Brain microvascular endothelial cell (primary cell): Measurements from ENCODE around the gene LYZ.

Source experiments
- DNase-seq: peaks from one replicate; pipeline ENCODE4 v3.0.0-alpha.2; 2020
- H3K27ac ChIP-seq: fragments of 250-450 bp; sonication (Bioruptor Pico); 2 replicates; pipeline ENCODE4 v1.5.1; 2020; ENCODE audit warnings: mild to moderate bottlenecking, moderate library complexity
- H3K27me3 ChIP-seq: fragments of 250-450 bp; sonication (Bioruptor Pico); replicated peaks from 2 replicates; pipeline ENCODE4 v1.5.1; 2020; ENCODE audit warnings: mild to moderate bottlenecking
- H3K36me3 ChIP-seq: fragments of 250-450 bp; sonication (Bioruptor Pico); replicated peaks from 2 replicates; pipeline ENCODE4 v1.5.1; 2020; ENCODE audit warnings: mild to moderate bottlenecking
- H3K4me3 ChIP-seq: 2 replicates; pipeline ENCODE4 v1.5.1; 2011; ENCODE audit warnings: low read depth, mild to moderate bottlenecking, control low read depth, low read length, moderate library complexity
- in situ Hi-C: cut with HindIII; loops from 2 replicates; pipeline ENCODE4 v1.10.0; 2017; ENCODE audit warnings: low sequenced_read_pairs, low pct_ligation_motif_present
- TF ChIP-seq, protein P1 (sequence below): IDR thresholded peaks from 2 replicates; pipeline ENCODE4 v1.5.1; 2011; ENCODE audit warnings: low read depth, mild to moderate bottlenecking, moderate library complexity, low read length, control low read depth, inconsistent platforms; ENCODE audit errors: missing control alignments

The LYZ gene

DNA sequence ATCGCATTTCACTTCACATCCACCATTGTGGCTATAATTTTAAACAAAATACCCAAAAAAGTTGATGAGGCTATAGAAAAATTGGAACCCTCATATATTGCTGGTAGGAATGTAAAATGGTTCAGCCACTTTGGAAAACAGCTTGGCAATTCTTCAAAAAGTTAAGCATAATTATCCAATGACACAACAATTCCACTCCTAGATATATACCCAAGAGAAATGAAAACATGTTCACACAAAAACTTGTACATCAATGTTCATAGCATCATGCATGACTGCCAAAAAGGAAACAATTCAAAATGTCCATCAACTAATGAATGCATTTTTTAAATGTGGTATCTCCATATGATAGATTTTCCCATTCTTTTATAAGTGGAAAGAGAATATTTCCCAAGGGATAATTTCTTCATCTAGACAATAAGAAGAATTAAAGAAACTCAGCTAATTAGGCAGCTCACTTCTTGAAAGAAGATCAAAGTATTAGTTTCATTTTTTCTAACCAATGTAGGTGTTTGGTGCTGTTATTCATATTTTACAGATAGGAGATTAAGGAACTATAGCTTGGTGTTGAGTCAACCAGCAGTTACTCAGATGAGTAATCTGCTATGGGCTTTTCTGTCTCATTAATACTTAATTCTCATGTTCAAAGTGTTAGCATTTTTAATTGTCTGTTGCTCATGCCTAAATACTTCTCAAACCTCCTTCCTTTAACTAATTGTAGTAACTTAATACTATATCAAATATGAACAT, 44.2 kb downstream of the LYZ start:
- no peak overlapping the region for H3K27ac ChIP-seq
- no peak for DNase-seq
- no peak overlapping the region for H3K4me3 ChIP-seq
- H3K27me3 ChIP-seq, result no peaks in the 10 kb centered on the region
- H3K36me3 ChIP-seq, result no peaks in the 10 kb centered on the region
- in situ Hi-C loops, result no loop called here
- TF ChIP-seq, protein P1, sequence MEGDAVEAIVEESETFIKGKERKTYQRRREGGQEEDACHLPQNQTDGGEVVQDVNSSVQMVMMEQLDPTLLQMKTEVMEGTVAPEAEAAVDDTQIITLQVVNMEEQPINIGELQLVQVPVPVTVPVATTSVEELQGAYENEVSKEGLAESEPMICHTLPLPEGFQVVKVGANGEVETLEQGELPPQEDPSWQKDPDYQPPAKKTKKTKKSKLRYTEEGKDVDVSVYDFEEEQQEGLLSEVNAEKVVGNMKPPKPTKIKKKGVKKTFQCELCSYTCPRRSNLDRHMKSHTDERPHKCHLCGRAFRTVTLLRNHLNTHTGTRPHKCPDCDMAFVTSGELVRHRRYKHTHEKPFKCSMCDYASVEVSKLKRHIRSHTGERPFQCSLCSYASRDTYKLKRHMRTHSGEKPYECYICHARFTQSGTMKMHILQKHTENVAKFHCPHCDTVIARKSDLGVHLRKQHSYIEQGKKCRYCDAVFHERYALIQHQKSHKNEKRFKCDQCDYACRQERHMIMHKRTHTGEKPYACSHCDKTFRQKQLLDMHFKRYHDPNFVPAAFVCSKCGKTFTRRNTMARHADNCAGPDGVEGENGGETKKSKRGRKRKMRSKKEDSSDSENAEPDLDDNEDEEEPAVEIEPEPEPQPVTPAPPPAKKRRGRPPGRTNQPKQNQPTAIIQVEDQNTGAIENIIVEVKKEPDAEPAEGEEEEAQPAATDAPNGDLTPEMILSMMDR, result no peak

DNA sequence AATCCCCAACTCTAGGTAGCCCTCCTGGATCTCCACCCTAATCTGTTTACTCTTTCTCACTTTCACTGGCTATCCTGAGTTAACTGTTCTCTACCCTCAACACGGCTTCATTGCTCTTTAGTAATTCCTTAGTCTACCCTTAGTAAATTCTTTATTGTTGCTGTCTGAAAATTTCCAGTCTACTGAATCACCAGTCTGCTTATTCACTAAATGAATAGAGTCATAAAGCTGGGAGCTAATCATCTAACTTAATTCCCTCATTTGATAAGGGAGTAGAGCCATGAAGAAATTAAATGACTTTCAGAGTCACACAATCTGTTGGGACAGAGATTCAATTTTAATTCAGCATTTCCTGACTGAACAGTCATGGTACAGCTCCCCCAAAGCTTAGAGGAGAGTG, 47.9 kb downstream of the LYZ start:
- DNase-seq, result no peak
- TF ChIP-seq, protein P1, result no peak
- H3K27me3 ChIP-seq, result no peaks in the 10 kb centered on the region
- no peak overlapping the region for H3K27ac ChIP-seq
- H3K4me3 ChIP-seq, result no peak overlapping the region
- in situ Hi-C loops, result no loop called here
- H3K36me3 ChIP-seq, result no peaks in the 10 kb centered on the region

DNA sequence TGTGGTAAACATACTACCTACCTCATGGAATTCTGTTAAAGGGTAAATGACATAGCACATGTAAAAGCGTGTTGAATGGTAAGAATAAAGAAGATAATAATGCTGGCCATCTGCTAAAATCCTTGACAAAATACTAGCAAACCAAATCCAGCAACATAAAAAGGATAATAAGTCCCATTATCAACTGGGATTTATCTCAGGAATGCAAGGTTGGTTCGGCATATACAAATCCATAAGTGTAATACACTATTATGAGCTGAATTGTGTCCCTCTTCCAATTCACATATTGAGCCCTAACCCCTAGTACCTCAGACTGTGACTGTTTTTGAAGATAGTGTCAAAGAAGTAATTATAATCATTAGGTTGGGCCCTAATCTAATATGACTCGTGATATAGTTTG, 48.8 kb downstream of the LYZ start:
- no peak overlapping the region for H3K27ac ChIP-seq
- H3K4me3 ChIP-seq, result no peak overlapping the region
- DNase-seq, result no peak
- TF ChIP-seq, protein P1, result no peak
- no peaks in the 10 kb centered on the region for H3K36me3 ChIP-seq
- in situ Hi-C loops, result no loop called here
- no peaks in the 10 kb centered on the region for H3K27me3 ChIP-seq

DNA sequence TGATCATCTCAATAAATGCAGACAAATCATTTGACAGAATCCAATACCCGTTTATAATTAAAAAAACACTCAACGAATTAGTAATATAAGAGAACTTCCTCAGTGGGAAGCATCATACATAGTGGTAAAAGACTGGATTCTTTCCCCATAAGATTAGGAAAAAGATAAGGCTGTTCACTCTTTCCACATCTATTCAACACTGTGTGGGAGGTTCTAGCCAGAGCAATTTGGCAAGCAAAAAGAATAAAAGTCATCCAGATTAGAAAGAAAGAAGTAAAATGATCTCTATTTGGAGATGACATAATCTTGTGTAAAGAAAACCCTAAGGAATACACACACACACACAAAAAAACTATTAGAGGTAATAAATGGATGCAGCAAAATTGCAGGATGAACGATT, 49.8 kb downstream of the LYZ start:
- Histone ChIP-seq H3K36me3 (no peaks in the 10 kb centered on the region), H3K27me3 (no peaks in the 10 kb centered on the region), H3K27ac (peak overlapping the region; percentile 11), H3K4me3 (no peak overlapping the region)
- no peak for DNase-seq
- TF ChIP-seq, protein P1, result no peak
- in situ Hi-C loops, result no loop called here

DNA sequence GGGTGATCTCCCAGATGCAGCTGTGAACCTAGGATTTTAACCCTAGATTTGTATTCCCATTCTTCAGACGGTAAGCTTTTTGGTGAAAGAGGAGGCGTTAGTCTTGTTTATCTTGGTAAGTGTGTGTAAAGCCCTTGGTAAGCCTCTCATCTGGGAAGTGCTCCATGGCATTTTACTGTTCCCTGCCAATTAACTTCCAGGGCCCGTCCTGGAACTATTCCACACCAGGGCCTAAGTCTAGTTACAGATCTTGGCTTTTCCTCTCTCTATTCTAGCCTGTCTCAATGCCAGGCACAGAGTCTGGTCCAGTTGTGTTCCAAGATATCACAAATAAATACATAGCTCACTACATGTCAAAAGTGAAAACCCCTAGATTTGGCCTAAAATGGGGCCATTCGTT, 53.8 kb downstream of the LYZ start:
- TF ChIP-seq, protein P1, result no peak
- Histone ChIP-seq H3K4me3 (no peak overlapping the region), H3K27ac (no peak overlapping the region), H3K36me3 (no peaks in the 10 kb centered on the region), H3K27me3 (no peaks in the 10 kb centered on the region)
- DNase-seq, result no peak
- in situ Hi-C loops, result no loop called here
